DMS53 treated with DMSO at 0.1 percent for 48 hours (cell line): ENCODE measurements around the gene MDM1.

Source experiments
- DNase-seq: peaks from one replicate; lab custom pipeline; 2025; ENCODE audit not compliant: unreplicated experiment; lab: John Stamatoyannopoulos, UW

The MDM1 gene

DNA sequence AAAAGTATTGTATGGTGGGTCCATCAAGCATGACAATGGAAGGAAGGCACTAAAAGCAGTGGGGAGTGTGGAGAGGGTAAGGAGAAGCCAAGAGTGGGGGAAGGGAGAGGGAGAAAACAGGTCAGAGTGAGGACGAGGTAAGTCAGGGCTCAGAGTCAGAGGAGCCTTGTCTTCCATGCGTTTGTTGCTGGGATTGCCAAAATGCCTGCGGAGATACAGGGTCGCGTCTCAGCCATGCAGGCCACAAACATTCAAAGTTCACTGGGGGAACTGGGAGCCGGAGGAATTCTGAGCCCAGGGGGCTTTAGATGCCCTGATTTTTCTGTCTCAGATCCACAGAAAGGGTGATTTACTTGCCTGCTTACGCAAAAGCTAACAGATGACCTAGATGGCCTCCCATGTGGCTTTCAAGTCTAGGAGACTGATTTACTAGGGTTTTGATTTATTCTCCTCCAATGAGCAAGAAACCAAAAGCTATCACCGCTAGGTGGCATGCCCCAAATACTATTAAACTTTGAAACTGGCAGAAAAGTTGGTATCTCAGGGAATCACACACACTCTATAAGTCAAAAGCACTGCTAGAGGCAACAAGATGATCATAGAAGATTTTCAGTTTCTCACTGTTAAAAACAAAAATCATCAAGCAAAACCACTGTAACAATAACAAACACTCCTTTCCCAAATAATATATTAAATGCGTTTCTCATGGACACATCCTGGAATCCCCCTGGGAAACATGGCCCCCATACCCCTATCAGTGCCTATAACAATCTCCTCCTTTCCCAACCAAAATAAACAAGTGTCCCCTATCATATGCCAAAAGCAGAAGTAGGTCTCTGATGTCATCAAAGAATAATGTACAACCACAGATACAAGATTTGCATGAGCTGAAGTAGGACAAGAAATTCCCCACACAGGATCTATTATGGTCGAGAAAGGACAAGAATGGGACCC is 26.6 kb upstream of the MDM1 start:
- peak; percentile 72 for DNase-seq

DNA sequence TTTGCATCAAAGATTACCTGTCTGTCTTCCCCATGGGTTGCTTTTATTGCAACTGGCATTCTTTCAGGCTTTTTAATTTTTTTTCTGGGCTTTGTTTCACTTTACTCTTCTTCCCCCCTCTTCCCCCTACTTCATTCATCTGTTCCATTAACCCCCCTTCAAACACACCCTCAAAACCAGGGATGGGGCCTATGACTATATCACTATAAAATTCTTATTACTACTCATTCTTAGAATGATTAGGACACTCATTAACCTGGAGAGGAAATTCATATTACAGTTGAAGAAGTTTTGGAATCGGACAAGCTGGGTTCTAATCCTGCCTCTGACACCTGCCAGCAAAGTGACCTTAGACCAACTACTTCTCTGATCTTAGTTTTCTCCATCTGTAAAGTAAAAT is 24.8 kb upstream of the MDM1 start:
- no peak for DNase-seq

DNA sequence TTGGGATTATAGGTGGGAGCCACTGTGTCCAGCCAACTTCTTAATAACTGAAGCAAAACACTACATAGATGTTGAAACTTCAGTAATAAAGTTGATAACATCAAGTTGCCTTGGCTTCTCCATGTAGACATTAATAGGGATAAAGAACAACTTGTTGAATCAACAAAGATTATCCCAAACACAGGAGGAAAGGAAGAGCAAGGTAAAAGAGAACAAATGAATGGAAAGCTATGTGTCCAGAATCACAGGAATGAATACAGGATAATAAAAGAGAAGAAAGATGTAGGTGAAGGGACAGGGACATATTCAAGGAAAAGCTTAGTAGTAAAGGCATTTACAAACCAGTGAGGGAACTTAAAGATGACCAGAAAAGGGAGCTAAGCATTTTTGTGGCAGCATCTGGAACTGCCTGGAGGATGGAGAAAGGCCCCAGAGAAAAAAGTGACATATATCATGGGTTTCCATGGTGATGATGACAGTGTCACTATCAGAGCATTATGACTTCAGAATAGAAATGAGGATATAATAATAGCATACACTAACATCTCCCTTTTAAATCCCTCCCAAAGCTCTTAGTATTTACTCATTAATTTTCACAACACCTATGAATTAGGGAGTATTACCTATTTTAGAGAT is 24.0 kb upstream of the MDM1 start:
- DNase-seq, result no peak

DNA sequence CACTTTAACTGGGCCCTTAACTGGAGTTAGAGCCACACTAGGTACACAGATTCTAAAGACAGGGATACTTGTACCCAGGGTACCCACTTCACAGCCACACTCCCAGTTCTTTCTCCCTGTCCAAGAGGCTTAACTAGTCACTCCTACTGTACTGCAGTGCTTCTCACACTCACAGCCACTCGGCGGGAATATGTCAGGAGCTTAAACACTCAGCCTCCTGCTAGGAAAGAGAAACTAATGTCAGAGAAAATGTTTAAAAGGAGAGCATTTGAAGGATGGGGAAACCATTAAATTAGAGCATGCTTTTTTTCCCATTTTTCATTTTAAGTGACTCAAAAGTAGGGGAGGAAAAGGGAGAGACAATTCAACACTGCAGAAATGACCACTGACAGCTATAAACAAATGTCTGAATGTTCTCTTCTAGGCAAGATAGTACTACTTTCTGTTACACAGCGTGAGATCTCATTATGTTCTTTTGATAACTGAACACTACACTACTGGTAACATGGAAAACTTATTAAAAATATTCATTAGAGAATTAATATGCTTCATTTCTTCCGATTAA is 22.9 kb upstream of the MDM1 start:
- no peak for DNase-seq

DNA sequence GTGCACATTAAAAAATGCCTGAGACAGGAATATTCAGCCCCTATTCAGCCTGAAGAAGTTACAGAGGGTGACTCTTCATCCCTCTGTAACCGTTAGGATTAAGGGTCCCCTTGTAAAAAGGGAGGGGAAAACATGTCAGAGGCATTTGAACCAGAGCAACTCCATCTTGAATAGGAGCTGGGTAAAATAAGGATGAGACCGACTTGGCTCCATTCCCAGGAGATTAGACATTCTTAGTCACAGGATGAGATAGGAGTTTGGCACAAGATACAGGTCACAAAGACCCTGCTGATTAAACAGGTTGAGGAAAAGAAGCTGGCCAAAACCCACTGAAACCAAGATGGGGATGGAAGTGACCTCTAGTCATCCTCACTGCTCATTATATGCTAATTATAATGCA is 19.9 kb upstream of the MDM1 start:
- DNase-seq, result no peak

DNA sequence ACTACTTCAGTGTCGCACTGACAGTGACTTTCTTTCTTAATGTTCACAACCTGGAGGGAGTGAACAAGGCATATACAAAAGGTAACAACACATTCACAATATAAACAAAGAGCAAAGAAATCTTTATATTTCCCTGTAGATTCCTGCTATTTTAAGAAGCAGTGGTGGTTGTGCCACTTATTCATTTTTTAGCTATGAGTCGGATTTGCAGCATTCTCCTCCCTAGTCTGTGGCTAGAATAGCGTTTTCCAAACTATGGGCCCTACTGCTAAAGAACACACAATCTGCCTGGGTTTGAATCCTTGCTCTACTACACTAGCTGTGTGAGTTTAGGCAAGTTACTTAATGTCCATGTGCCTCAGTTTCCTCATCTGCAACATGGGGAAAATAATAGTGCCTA is 18.6 kb upstream of the MDM1 start:
- no peak for DNase-seq

DNA sequence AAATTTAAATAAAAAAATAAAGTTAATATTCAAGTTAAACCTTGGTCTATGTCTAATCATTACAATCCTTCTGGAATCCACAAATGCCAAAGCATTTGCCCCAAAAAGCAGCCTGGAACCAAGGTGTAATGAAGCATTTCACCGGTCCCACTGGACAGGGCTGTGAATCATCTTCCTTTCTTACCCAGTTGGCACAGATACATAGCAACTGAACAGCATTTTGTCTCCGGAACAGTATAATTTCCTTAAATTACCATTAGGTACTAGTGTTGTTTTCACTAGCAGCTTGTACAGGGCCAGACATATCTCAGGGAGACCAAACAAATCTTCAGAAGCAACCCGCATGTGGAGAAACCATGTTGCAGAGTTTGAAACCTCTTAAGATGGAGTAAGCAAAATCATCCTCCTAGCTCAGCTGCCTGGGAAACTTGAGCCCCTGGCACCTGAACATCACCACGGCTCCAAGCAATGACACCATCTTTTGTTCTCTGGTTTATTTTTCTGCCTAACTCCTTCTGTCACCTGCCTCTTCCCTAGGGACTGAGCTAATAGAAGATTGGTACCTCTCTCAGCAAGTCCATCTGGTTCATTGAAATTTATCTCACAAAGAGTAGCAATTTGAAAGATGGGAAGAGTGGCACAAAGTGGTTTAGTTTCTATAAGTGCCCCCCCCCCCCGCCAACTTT is 17.9 kb upstream of the MDM1 start:
- no peak for DNase-seq

DNA sequence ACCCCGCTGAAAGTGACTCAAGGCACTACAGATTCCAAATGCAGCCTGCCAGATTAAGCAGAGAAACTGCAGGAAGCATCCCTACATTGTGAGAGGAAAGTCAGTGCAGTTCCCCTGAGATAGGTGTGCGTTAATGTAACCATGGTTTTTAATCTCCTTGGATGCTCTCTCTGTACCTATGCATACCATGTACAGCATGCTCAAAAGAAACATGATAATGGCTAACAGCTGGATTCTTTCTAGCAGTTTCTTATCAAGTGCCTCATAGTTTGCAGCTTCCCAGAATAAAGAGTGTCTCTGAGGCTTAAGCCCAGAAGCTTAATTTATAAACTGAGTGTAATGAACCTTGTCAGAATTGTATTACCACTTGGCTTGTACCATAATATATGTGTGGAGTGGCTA is 17.1 kb upstream of the MDM1 start:
- DNase-seq, result no peak

DNA sequence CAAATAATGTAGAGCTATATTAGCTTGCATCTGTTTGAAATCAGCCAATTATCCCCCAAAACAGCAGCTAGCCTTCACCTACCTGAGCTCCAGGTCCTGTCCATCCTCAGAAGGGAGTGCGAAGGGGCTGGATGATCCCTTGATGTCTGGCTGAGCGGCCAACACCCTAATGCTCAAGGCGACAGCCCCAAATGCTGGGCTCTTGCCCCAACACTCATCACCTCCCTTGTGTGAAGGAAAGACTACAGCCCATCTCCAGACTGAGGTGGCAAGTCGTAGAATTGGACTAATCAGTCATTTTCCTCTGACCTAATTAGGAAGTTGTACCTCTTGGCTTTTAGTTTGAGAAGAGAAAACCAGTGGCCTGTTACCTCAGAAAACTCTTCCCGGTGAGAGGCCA is 16.3 kb upstream of the MDM1 start:
- DNase-seq, result no peak

DNA sequence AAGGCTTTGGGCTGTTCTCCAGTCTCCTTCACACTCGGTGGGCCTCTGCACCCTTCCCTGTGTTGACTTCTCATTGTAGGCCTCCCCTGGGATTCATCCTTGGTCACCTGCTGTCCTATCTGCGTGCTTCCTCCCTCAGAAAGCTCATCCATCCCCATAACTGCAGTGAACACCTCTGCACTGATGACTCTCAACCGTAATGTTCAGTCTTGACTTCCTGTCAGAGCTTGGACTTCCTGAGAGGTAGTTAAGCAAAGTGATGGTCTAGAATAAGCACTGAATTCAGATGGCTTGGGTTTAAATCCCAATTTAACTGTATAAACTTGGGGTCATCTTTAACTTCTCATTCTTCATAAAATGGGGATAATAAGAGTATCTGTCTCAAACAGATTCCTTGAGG is 13.6 kb upstream of the MDM1 start:
- no peak for DNase-seq

DNA sequence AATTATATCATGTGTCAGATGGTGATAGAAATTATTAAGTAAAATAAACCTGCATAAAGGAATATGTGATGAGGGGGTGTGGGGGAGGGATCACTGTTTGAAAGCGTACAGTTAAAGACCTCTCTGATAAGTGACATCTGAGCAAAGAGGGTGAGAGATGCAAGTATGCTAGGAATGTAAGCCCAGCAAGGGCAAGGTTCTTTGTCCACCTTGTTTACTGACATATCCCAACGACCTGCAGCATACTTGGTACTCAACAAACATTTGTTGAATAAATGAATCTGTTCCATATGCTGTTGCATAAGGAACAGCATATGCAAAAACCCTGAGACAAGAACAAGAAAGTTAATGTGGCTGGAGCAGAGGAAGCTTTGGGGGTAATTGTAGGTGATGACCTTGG is 12.0 kb upstream of the MDM1 start:
- DNase-seq, result no peak

DNA sequence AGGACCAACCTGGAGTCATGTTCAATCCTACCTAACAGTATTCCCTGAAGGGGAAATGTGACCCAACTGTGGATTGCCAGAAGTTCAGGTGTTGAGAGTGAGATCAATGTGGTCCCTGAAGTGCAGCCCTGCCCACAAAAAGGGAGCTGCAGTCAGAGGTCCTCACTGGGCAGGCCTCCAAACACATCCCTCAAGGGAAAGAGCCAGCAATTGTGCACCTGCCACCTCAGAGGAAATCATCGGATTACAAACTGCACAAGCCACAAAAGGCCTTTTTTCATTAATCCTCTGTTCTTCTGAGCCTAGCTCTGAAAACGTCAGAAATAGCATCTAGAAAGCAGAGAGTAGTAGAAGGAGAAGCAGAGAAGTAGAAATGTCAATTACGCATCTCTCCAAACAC is 10.8 kb upstream of the MDM1 start:
- no peak for DNase-seq

DNA sequence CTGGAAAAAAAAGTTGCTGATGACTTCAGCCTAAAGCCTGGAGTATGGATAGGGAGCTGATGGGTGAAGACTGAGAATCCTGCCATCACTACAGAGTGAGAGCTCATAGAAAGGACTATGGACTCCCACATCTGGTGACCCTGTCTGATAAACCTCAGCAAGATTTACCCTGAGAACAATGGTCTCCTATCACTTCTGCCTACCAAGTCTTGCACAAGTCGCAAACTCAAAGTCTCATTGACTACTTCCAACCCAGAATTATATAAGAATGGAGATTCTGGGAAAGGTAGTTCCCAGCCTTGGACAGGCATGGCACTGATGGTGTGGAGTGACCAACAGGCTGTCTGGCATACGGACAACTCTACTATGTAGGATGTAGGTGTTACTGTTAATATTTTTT is 9.7 kb upstream of the MDM1 start:
- no peak for DNase-seq

DNA sequence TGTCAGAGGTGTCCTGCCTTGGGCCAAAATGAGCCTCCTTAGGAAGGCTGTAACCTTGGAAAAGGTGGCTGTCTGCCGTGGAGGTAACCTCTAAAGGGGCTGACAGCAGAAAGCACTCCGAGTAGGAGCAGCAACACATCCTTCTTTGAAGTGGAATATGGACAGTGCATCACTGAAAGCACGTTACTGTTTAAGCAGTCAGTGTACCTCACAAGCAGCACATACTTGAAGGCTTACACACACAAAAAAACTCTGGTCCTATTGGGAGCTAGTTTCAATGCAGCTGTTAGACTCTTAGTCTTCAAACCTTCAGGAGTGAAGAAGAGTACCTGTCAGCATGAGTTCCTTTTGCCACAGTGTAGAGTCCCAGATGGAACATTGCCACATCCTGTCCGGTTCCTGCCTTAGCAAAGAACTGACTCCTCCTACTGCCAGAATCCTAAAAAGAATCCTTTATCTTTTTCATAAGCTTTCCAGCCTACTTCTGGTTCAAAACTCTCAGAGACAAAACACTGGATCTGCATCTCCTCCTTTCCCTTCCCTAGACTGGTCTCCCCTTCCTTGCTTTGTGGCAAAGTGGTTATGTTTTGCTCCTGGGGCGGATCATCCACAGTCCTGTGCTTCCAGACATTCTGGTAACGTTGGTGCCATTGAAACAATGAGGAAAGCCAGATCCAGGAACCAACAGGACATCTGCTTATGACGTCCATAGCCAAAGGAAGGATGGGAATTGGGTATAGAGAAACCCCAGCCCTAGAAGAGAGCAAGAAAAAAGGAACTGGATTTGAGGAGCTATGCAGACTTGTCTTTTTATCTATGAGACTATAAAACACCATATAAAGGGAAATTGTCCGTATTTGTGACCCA is 8.5 kb upstream of the MDM1 start:
- no peak for DNase-seq

DNA sequence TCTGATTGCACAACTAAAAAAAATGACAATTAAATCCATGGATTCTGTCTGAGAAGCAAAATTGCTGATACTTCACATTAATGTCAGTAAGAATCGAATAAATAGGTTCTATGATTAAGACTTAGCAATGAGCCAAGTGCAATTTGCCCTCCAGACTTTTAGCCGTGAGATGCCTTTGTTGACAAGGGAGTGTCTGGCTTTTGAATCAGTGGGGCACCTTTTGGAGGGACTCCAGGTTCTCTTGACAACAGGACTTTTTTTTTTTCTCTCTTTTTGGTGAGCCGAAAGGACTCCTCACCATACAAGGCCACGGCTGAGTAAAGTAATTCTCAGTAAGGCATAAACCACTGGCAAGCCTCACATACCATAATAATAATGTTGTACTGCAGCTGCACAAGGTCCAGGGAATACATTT is 4.7 kb upstream of the MDM1 start:
- DNase-seq, result no peak

DNA sequence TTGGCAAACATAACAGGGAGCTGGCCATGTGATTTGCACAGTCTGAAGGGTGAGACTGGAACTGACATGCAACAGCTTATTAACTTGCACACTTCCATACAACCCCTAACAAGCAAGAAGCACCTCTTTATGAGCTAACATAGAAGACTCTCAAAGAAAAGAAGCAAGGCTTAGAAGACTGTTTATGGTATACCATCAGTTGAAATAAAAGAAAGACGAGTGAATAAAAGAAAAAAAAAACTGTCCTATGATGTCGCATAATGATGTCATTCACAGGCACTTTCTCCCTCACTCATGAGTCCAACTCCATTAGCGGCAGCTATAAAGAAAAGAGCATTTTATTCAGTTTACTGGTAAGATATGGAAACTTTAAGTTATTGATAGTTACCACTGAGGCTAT is 3.3 kb upstream of the MDM1 start:
- DNase-seq, result no peak

DNA sequence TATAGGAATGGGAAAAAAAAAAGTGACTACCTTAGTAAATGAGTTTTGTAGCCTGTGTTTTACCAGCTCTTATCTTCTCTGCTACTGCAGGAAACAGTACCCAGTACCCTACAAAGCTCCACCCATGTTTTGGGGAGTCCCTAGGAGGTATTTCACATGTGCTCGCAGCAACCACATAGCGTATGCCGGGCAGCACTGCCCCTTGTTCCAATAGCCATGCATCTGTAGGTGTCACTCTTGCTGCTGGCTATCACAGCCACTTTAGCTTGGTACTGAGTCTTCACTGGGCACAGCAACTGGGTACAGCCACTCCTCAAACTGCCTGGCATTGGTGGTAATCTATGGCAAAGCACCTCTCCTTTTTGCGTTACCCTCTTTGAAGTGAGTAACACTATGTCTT is 2.0 kb upstream of the MDM1 start:
- DNase-seq, result peak; percentile 4

DNA sequence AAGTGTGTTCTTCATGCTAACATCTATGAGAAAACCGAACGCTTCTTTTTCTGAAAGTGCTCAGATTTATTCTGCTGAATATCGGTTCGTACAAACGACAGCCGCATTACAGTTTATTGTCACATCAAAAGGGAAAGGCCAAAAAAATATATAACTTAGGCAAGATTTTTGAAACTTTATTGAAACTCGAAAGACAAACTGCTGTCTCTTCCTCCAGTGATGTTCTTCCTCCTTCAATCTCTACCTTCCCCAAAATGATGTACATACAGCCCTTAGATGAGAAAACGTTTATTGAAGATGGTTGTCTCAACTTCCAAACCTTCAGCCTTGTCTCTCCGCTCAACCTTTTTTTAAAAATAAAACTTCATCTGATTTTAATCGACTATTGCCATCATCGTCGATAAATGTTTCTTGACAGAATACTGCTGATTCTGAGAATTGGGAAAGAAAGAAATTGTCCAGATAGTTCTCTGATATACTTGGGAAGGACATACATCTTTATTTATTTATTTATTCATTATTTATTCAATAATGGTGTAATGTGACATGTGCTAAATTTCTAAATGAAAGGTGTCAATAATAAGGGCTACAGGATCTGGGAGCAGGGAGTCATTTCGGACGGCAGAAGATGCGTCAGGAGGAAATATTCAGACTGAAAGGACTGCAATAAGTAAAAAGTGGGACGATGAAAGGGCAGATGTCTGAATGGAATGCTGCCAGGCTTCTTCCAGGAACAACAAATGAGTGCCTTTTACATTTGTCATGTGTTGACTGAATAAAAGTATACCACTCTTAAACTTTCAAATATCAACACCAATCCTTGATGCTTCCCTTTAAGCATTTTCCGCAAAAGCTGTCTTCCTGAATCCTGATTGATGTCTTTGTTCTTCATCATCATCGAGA is 817 bp upstream of the MDM1 start:
- DNase-seq, result no peak

DNA sequence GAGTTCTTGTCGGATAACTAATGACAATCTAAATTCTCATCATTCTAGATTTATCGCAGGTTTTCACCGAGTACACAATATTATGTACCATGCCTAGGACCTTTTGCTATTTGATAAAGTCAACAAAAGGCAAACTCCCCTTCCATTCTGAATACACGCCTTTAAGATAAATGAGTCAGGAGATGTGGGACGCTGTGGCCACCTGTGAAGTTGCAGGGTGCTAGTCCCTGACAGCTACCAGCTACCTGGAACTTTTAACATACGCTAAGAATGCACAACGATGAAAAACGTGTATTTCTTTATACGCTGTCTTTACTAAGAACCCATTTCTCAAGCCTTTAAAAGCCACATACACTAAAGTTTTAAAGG is 678 bp downstream of the MDM1 start:
- no peak for DNase-seq

DNA sequence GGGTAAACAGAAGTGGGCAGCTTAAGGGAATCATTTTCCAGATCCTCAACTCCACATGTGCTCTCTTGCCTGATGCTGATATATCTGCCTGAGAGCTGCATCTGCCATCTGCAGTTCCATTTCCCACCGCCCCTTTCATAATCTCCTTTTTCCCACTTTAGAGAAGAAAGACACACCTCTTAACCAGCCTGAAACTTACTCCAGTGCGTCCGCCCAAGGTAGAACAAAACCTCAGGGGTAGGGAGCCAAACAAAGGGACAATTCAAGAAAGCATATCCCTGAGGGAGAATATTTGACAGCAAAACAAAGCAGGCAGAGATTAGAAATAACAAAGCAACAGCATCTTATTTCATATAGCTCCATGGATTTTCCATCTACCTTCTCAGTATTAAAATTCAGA is 4.3 kb downstream of the MDM1 start:
- no peak for DNase-seq
